ENCODE data around the gene CFAP157. TPM values are rescaled to one million over a fixed set of nuclear protein-coding genes. Genes with fewer than 3 reads are reported as not detected.

CFAP157 gene
- total and polyA plus RNA-seq, 8 donors: 0.35 to 12.6 (median 8.4) TPM

DNA sequence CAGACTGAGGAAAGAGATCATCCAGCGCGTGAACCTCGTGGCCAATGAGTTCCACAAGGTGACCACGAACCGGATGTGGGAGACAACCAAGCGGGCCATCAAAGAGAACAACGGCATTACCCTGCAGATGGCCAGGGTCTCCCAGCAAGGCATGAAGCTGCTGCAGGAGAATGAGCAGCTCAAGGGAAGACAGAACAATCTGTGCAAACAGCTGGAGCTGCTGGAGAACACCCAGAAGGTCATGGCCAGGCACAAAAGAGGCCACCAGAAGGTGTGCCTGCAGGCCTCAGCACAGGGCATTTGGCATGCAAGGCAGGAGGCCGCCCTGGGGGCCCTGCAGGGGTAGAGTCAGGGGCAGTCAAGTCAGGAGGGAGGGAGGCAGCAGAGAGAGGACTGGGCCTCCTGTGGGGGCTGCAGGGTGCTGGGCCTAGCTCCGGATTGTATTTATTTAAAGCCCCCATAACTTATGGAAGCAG is 4.5 kb downstream of the CFAP157 start:
- intact Hi-C loops (cut with DNase I): no loop called here
- Histone ChIP-seq H3K27me3 (no peaks in the 10 kb centered on the region), H3K9me3 (no peaks in the 10 kb centered on the region), H3K36me3 (no peaks in the 10 kb centered on the region), H3K4me3 (no peak overlapping the region), H3K4me1 (peaks cover 3 to 16% of the 10 kb centered on the region in 2 donors), H3K27ac (no peak overlapping the region)
- ATAC-seq (no peak), DNase-seq (no peak)
- TF ChIP-seq CTCF (IDR thresholded peaks at IDR 0.05): no peak

DNA sequence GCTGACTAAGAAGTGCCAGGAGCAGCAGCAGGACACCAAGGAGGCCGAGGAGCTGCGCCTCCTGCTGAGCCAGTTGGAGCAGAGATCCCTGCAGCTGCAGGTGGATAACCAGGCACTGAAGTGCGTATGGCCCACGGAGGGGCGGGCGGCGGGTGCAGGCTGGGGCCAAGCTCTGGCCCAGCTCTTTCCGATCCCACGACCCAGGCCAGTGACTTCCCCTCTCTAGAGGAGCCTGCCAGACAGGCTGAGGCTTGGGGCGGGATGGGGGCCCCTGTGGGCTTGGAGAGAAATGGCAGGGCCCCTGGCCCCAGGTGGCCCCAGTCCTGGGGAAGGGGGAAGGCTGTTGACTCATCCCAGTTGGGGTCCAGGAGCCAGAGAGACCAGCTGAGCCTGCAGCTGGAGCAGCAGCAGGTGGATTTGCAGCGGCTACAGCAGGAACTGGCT is 5.1 kb downstream of the CFAP157 start:
- ATAC-seq: no peak

GRCh38 chr9:127712371-127712770 is 5.6 kb downstream of the CFAP157 start:
- H3K27ac ChIP-seq: no peak overlapping the region
- no peaks in the 10 kb centered on the region for H3K9me3 ChIP-seq
- no peaks in the 10 kb centered on the region for H3K36me3 ChIP-seq
- H3K4me1 ChIP-seq: peaks cover 4 to 17% of the 10 kb centered on the region in 2 donors
- DNase-seq (no peak), ATAC-seq (no peak)
- intact Hi-C loops (cut with DNase I): no loop called here
- H3K4me3 ChIP-seq: no peak overlapping the region
- H3K27me3 ChIP-seq: no peaks in the 10 kb centered on the region
- no peak for TF ChIP-seq CTCF (IDR thresholded peaks at IDR 0.05)

More for the DNA sequence above, 5.1 kb downstream of the CFAP157 start:
- no peaks in the 10 kb centered on the region for H3K9me3 ChIP-seq
- intact Hi-C loops (cut with DNase I): no loop called here
- no peak for DNase-seq
- no peak for TF ChIP-seq CTCF (IDR thresholded peaks at IDR 0.05)
- no peak overlapping the region for H3K27ac ChIP-seq
- H3K4me3 ChIP-seq: no peak overlapping the region
- no peaks in the 10 kb centered on the region for H3K36me3 ChIP-seq
- H3K4me1 ChIP-seq: peaks cover 4 to 17% of the 10 kb centered on the region in 2 donors
- no peaks in the 10 kb centered on the region for H3K27me3 ChIP-seq

DNA sequence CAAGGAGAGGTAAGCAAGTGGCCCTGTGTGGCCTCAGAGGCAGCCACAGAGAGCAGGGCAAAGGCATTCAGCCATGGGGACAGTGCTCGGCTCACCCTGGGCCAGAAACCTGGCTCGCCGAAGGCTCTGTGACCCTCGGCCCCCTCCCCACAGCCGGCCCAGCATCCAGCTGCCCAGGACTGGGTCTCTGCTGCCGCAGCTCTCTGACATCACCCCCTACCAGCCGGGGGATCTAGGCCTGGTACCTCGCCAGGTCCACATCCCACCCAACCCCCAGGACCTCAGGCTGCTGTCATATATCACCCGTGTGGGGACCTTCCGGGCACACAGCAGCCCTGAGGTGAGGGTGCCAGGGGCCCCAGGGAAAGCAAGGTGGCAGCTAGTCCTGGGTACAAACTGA is 6.1 kb downstream of the CFAP157 start:
- ATAC-seq (no peak), DNase-seq (no peak)
- Histone ChIP-seq H3K36me3 (no peaks in the 10 kb centered on the region), H3K9me3 (no peaks in the 10 kb centered on the region), H3K27ac (no peak overlapping the region), H3K4me1 (peaks cover 4 to 17% of the 10 kb centered on the region in 2 donors), H3K4me3 (no peak overlapping the region), H3K27me3 (no peaks in the 10 kb centered on the region)
- TF ChIP-seq CTCF (IDR thresholded peaks at IDR 0.05): no peak
- intact Hi-C loops (cut with DNase I): no loop called here

DNA sequence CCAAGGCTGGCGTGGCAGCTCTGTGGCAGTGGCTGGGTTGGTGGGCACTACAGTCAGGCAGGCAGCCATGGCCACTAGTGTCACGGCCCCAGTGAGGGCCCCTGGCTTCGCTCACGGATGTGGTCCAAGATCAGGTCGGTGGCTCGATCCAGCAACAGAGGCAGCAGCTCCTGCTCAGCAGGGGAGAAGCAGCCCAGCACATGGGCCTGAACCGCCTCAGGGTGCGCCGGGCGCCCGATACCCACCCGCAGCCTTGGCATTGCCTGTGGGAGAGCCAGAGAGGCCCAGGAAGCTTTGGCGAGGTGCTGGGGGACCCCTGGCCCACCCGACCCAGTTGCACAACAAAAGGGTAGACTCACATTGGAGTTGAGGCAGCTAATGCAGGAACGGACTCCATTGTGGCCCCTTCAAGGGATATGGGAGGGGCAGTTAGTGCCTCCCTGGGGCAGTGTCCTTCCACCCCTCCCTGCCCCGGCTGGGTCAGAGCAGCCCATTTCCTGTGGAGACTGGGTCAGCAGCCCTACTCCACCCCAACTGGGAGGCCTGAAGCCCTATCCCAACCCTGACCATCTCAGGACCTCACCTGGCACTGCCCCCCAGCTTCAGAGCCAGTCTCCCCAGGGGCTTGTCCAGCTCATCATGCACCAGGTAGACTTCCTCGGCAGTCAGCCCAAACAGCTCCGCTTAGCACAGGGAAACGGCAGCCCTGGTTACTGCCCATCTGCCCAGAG is 7.4 kb downstream of the CFAP157 start:
- Histone ChIP-seq H3K4me3 (peak overlapping the region in 1 of 2 donors; percentile 85), H3K4me1 (peaks cover 4 to 17% of the 10 kb centered on the region in 2 donors), H3K9me3 (no peaks in the 10 kb centered on the region), H3K27ac (no peak overlapping the region), H3K36me3 (no peaks in the 10 kb centered on the region), H3K27me3 (no peaks in the 10 kb centered on the region)
- TF ChIP-seq CTCF (IDR thresholded peaks at IDR 0.05): no peak
- no peak for DNase-seq
- intact Hi-C loops (cut with DNase I): no loop called here
- ATAC-seq: no peak

All from left lung (tissue), 10 donors.